ENCODE results near the gene PALLD.

GRCh38 chr4:168812806-168813205 is 316.0 kb downstream of the PALLD start:
- TF ChIP-seq CTCF (IDR thresholded peaks at IDR 0.05), result no peak
- TF ChIP-seq SIN3A (IDR thresholded peaks at IDR 0.05; ENCODE audit: borderline replicate concordance, insufficient read depth, low read depth, low read length), result no peak
- TF ChIP-seq POLR2AphosphoS5 (IDR thresholded peaks at IDR 0.05; ENCODE audit: low read depth, low read length), result no peak
- TF ChIP-seq REST (IDR thresholded peaks at IDR 0.05; ENCODE audit: insufficient read depth in 1 of 2, low read depth in 2 of 2, low read length in 1 of 2), result no peak

Data from Panc1 (cell line).